CD1c-positive myeloid dendritic cell (primary cell): Measurements from ENCODE around the gene NFIX.

Source experiments
- DNase-seq: peaks from one replicate; pipeline ENCODE4 v3.0.0-alpha.2; 2016; ENCODE audit errors: extremely low spot score

Gene NFIX

GRCh38 chr19:12987781-12988180 lies 7.5 kb upstream of the NFIX start:
- no peak for DNase-seq

GRCh38 chr19:12990431-12990830 lies 4.8 kb upstream of the NFIX start:
- DNase-seq = no peak

- DNase-seq = no peak
These were observed 4.4 kb upstream of the NFIX start for GRCh38 chr19:12990853-12991252.

- DNase-seq = no peak
These were observed 4.0 kb upstream of the NFIX start for GRCh38 chr19:12991296-12991695.

GRCh38 chr19:12992729-12993128 lies 2.5 kb upstream of the NFIX start:
- DNase-seq = no peak

GRCh38 chr19:12993562-12993961 lies 1.7 kb upstream of the NFIX start:
- DNase-seq = no peak

GRCh38 chr19:12995596-12996405 lies 526 bp downstream of the NFIX start:
- DNase-seq = peak; percentile 10

- peak; percentile 1 for DNase-seq
These were observed 1.3 kb downstream of the NFIX start for GRCh38 chr19:12996406-12997094.

GRCh38 chr19:12997179-12997966 lies 2.1 kb downstream of the NFIX start:
- no peak for DNase-seq

- DNase-seq = no peak
These were observed 3.0 kb downstream of the NFIX start for GRCh38 chr19:12997967-12998940.

- no peak for DNase-seq
These were observed 5.9 kb downstream of the NFIX start for GRCh38 chr19:13001166-13001501.

GRCh38 chr19:13001502-13002165 lies 6.4 kb downstream of the NFIX start:
- no peak for DNase-seq

- no peak for DNase-seq
These were observed 7.1 kb downstream of the NFIX start for GRCh38 chr19:13002166-13002898.

- no peak for DNase-seq
These were observed 7.8 kb downstream of the NFIX start for GRCh38 chr19:13003081-13003480.

GRCh38 chr19:13004273-13004672 lies 9.0 kb downstream of the NFIX start:
- DNase-seq = no peak

GRCh38 chr19:13005253-13005652 lies 10.0 kb downstream of the NFIX start:
- DNase-seq = no peak

- DNase-seq = no peak
These were observed 10.6 kb downstream of the NFIX start for GRCh38 chr19:13005861-13006370.

GRCh38 chr19:13006431-13007281 lies 11.4 kb downstream of the NFIX start:
- no peak for DNase-seq
